Activated naive CD8-positive, alpha-beta T cell treated with anti-CD3 and anti-CD28 coated beads, Interleukin-2, amount 10 ng/mL, durations not matched to agents 7 days and 5 days (primary cell): ENCODE measurements around the gene ADK. TPM values are rescaled to one million over a fixed set of nuclear protein-coding genes. Genes with fewer than 3 reads are reported as not detected.
"Not testable (repeated sequence)": the region's sequence is repeated elsewhere in the genome, so short reads cannot be mapped to it uniquely, and the experiment has no call there.

Source experiments
- ATAC-seq: fragments of 150-1000 bp; cut with Tn5 transposase; one replicate; pipeline ENCODE4 v1.10.0; 2021; ENCODE audit warnings: low read depth, moderate library complexity
- POLR2A ChIA-PET: fragments of 350-600 bp; sonication (Branson Sonifier 250); formaldehyde crosslinking; loops from one replicate; lab custom pipeline; 2021; ENCODE audit warnings: antibody characterized with exemption; lab: Charles Lee
- DNase-seq: peaks from one replicate; pipeline ENCODE4 v3.0.0; 2021
- H3K27ac Mint-ChIP-seq: one replicate; pipeline ENCODE4 v1.8.0; 2022; ENCODE audit warnings: mild to moderate bottlenecking, mixed read lengths
- H3K27me3 Mint-ChIP-seq: one replicate; pipeline ENCODE4 v1.8.0; 2022; ENCODE audit warnings: mild to moderate bottlenecking, moderate library complexity, mixed read lengths
- H3K36me3 Mint-ChIP-seq: one replicate; pipeline ENCODE4 v1.8.0; 2021; ENCODE audit warnings: mild to moderate bottlenecking, mixed read lengths
- H3K4me1 Mint-ChIP-seq: one replicate; pipeline ENCODE4 v1.8.0; 2021; ENCODE audit warnings: mixed read lengths
- H3K4me3 Mint-ChIP-seq: one replicate; pipeline ENCODE4 v1.8.0; 2022; ENCODE audit warnings: mild to moderate bottlenecking, moderate library complexity, mixed read lengths
- H3K9me3 Mint-ChIP-seq: one replicate; pipeline ENCODE4 v1.8.0; 2021; ENCODE audit warnings: mixed read lengths
- total RNA-seq, 2 experiments: library from RNA; stranded (reverse); gene quantifications; one replicate each; pipeline ENCODE4 v1.2.3, GENCODE V29; 2021

ADK gene
- total RNA-seq, 2 experiments from 2014 or later: 31.6 to 37.9 TPM

- peaks cover 21% of the 10 kb centered on the region for H3K36me3 Mint-ChIP-seq
- peaks cover 2% of the 10 kb centered on the region for H3K4me1 Mint-ChIP-seq
- H3K4me3 Mint-ChIP-seq: no peak overlapping the region
- no peak overlapping the region for H3K27ac Mint-ChIP-seq
- POLR2A ChIA-PET: interaction anchor here (0.7 kb wide), 1 partner anchor 184 kb away, joined by 3 read pairs; no protein-coding TSS in a partner anchor
- ATAC-seq (no peak), DNase-seq (no peak)
- H3K27me3 Mint-ChIP-seq: no peaks in the 10 kb centered on the region
- peaks cover under 1% of the 10 kb centered on the region for H3K9me3 Mint-ChIP-seq
Observed at GRCh38 chr10:74337330-74338016, 186.5 kb downstream of the ADK start.

GRCh38 chr10:74342991-74343390, 192.0 kb downstream of the ADK start:
- Mint-ChIP-seq H3K27ac (no peak overlapping the region), H3K36me3 (peaks cover 45% of the 10 kb centered on the region), H3K27me3 (no peaks in the 10 kb centered on the region), H3K4me3 (no peak overlapping the region), H3K9me3 (peaks cover 15% of the 10 kb centered on the region), H3K4me1 (no peaks in the 10 kb centered on the region)
- POLR2A ChIA-PET: no interaction called here
- ATAC-seq: no peak
- DNase-seq: no peak

- Mint-ChIP-seq H3K27me3 (no peaks in the 10 kb centered on the region), H3K9me3 (peaks cover 15% of the 10 kb centered on the region), H3K27ac (no peak overlapping the region), H3K4me1 (no peaks in the 10 kb centered on the region), H3K36me3 (peaks cover 52% of the 10 kb centered on the region), H3K4me3 (no peak overlapping the region)
- POLR2A ChIA-PET: no interaction called here
- DNase-seq (no peak), ATAC-seq (no peak)
Observed at GRCh38 chr10:74343804-74344203, 192.8 kb downstream of the ADK start.

GRCh38 chr10:74344306-74344705, 193.3 kb downstream of the ADK start:
- POLR2A ChIA-PET: no interaction called here
- H3K36me3 Mint-ChIP-seq: peaks cover 52% of the 10 kb centered on the region

GRCh38 chr10:74347522-74347921, 196.5 kb downstream of the ADK start:
- Mint-ChIP-seq H3K27ac (no peak overlapping the region), H3K4me1 (no peaks in the 10 kb centered on the region), H3K36me3 (peaks cover 46% of the 10 kb centered on the region), H3K27me3 (no peaks in the 10 kb centered on the region), H3K4me3 (no peak overlapping the region), H3K9me3 (peaks cover 17% of the 10 kb centered on the region)
- no peak for DNase-seq
- no peak for ATAC-seq
- POLR2A ChIA-PET: no interaction called here

More at GRCh38 chr10:74344306-74344705, 193.3 kb downstream of the ADK start:
- peaks cover 15% of the 10 kb centered on the region for H3K9me3 Mint-ChIP-seq
- DNase-seq (no peak), ATAC-seq (no peak)
- no peaks in the 10 kb centered on the region for H3K4me1 Mint-ChIP-seq
- no peak overlapping the region for H3K27ac Mint-ChIP-seq
- no peaks in the 10 kb centered on the region for H3K27me3 Mint-ChIP-seq
- no peak overlapping the region for H3K4me3 Mint-ChIP-seq

- POLR2A ChIA-PET, H3K4me3 Mint-ChIP-seq, H3K4me1 Mint-ChIP-seq, DNase-seq, H3K27ac Mint-ChIP-seq, H3K27me3 Mint-ChIP-seq, ATAC-seq, H3K9me3 Mint-ChIP-seq: not testable (repeated sequence)
- H3K36me3 Mint-ChIP-seq: peaks cover 17% of the 10 kb centered on the region
Observed at GRCh38 chr10:74353021-74353420, 202.0 kb downstream of the ADK start.

- H3K36me3 Mint-ChIP-seq: peaks cover 54% of the 10 kb centered on the region
- H3K9me3 Mint-ChIP-seq: peaks cover 15% of the 10 kb centered on the region
- no peak for ATAC-seq
- no peak for DNase-seq
- no peak overlapping the region for H3K4me3 Mint-ChIP-seq
- no peak overlapping the region for H3K27ac Mint-ChIP-seq
- POLR2A ChIA-PET: no interaction called here
- peaks cover 6% of the 10 kb centered on the region for H3K4me1 Mint-ChIP-seq
- no peaks in the 10 kb centered on the region for H3K27me3 Mint-ChIP-seq
Observed at GRCh38 chr10:74361678-74362077, 210.7 kb downstream of the ADK start.

- Mint-ChIP-seq H3K36me3 (peaks cover 53% of the 10 kb centered on the region), H3K4me1 (peaks cover 6% of the 10 kb centered on the region), H3K27ac (no peak overlapping the region), H3K4me3 (no peak overlapping the region), H3K9me3 (peaks cover 10% of the 10 kb centered on the region), H3K27me3 (no peaks in the 10 kb centered on the region)
- DNase-seq (no peak), ATAC-seq (no peak)
- POLR2A ChIA-PET: no interaction called here
Observed at GRCh38 chr10:74363727-74364126, 212.7 kb downstream of the ADK start.

- H3K4me3 Mint-ChIP-seq: no peak overlapping the region
Observed at GRCh38 chr10:74365109-74365508, 214.1 kb downstream of the ADK start.

GRCh38 chr10:74371696-74372095, 220.7 kb downstream of the ADK start:
- POLR2A ChIA-PET: no interaction called here
- H3K9me3 Mint-ChIP-seq: no peaks in the 10 kb centered on the region
- ATAC-seq (no peak), DNase-seq (no peak)
- no peak overlapping the region for H3K4me3 Mint-ChIP-seq
- no peaks in the 10 kb centered on the region for H3K4me1 Mint-ChIP-seq
- H3K27ac Mint-ChIP-seq: no peak overlapping the region
- no peaks in the 10 kb centered on the region for H3K27me3 Mint-ChIP-seq
- peaks cover 23% of the 10 kb centered on the region for H3K36me3 Mint-ChIP-seq

More at GRCh38 chr10:74365109-74365508, 214.1 kb downstream of the ADK start:
- peaks cover 50% of the 10 kb centered on the region for H3K36me3 Mint-ChIP-seq
- peaks cover 7% of the 10 kb centered on the region for H3K9me3 Mint-ChIP-seq
- H3K4me1 Mint-ChIP-seq: peaks cover 6% of the 10 kb centered on the region
- no peaks in the 10 kb centered on the region for H3K27me3 Mint-ChIP-seq
- ATAC-seq (no peak), DNase-seq (no peak)
- POLR2A ChIA-PET: no interaction called here
- H3K27ac Mint-ChIP-seq: no peak overlapping the region

- Mint-ChIP-seq H3K27me3 (no peaks in the 10 kb centered on the region), H3K36me3 (peaks cover 29% of the 10 kb centered on the region), H3K4me1 (no peaks in the 10 kb centered on the region), H3K9me3 (no peaks in the 10 kb centered on the region), H3K4me3 (no peak overlapping the region), H3K27ac (no peak overlapping the region)
- POLR2A ChIA-PET: no interaction called here
- no peak for ATAC-seq
- DNase-seq: no peak
Observed at GRCh38 chr10:74373059-74373458, 222.0 kb downstream of the ADK start.

- Mint-ChIP-seq H3K27me3 (no peaks in the 10 kb centered on the region), H3K4me3 (no peak overlapping the region), H3K4me1 (peaks cover 2% of the 10 kb centered on the region), H3K27ac (no peak overlapping the region), H3K9me3 (peaks cover 2% of the 10 kb centered on the region), H3K36me3 (peaks cover 13% of the 10 kb centered on the region)
- POLR2A ChIA-PET: no interaction called here
- no peak for DNase-seq
- no peak for ATAC-seq
Observed at GRCh38 chr10:74377476-74377875, 226.5 kb downstream of the ADK start.

- Mint-ChIP-seq H3K4me3 (no peak overlapping the region), H3K27ac (no peak overlapping the region), H3K27me3 (no peaks in the 10 kb centered on the region), H3K9me3 (peaks cover 2% of the 10 kb centered on the region), H3K4me1 (peaks cover 6% of the 10 kb centered on the region), H3K36me3 (peaks cover 13% of the 10 kb centered on the region)
- POLR2A ChIA-PET: no interaction called here
- no peak for ATAC-seq
- DNase-seq: no peak
Observed at GRCh38 chr10:74379474-74379873, 228.5 kb downstream of the ADK start.

GRCh38 chr10:74380795-74381194, 229.8 kb downstream of the ADK start:
- peaks cover 2% of the 10 kb centered on the region for H3K9me3 Mint-ChIP-seq
- peaks cover 13% of the 10 kb centered on the region for H3K36me3 Mint-ChIP-seq
- H3K27me3 Mint-ChIP-seq: no peaks in the 10 kb centered on the region
- DNase-seq (no peak), ATAC-seq (no peak)
- POLR2A ChIA-PET: no interaction called here
- peaks cover 7% of the 10 kb centered on the region for H3K4me1 Mint-ChIP-seq
- H3K27ac Mint-ChIP-seq: no peak overlapping the region
- H3K4me3 Mint-ChIP-seq: no peak overlapping the region
